HUES6 (cell line): ENCODE results near the gene CHAD.

Source experiments
- H3K27ac ChIP-seq: 2 replicates; pipeline ENCODE4 v1.7.0; 2013; ENCODE audit warnings: low read depth, mild to moderate bottlenecking, low read length, inconsistent platforms
- H3K27me3 ChIP-seq: 2 replicates; pipeline ENCODE4 v1.6.1; 2013; ENCODE audit warnings: low read length; ENCODE audit not compliant: control insufficient read depth, insufficient read depth
- H3K36me3 ChIP-seq: 2 replicates; pipeline ENCODE4 v1.6.1; 2013; ENCODE audit warnings: low read length; ENCODE audit not compliant: control insufficient read depth, insufficient read depth
- H3K4me1 ChIP-seq: 2 replicates; pipeline ENCODE4 v1.6.1; 2013; ENCODE audit warnings: low read length; ENCODE audit not compliant: control insufficient read depth, insufficient read depth
- H3K4me3 ChIP-seq: 2 replicates; pipeline ENCODE4 v1.5.1; 2013; ENCODE audit warnings: low read depth, low read length
- H3K9ac ChIP-seq: one replicate; pipeline ENCODE4 v1.6.1; 2013; ENCODE audit warnings: mild to moderate bottlenecking, low read length
- H3K9me3 ChIP-seq: 2 replicates; pipeline ENCODE4 v1.6.1; 2013; ENCODE audit warnings: low read depth, low read length; ENCODE audit not compliant: control insufficient read depth, insufficient read depth

Gene CHAD

DNA sequence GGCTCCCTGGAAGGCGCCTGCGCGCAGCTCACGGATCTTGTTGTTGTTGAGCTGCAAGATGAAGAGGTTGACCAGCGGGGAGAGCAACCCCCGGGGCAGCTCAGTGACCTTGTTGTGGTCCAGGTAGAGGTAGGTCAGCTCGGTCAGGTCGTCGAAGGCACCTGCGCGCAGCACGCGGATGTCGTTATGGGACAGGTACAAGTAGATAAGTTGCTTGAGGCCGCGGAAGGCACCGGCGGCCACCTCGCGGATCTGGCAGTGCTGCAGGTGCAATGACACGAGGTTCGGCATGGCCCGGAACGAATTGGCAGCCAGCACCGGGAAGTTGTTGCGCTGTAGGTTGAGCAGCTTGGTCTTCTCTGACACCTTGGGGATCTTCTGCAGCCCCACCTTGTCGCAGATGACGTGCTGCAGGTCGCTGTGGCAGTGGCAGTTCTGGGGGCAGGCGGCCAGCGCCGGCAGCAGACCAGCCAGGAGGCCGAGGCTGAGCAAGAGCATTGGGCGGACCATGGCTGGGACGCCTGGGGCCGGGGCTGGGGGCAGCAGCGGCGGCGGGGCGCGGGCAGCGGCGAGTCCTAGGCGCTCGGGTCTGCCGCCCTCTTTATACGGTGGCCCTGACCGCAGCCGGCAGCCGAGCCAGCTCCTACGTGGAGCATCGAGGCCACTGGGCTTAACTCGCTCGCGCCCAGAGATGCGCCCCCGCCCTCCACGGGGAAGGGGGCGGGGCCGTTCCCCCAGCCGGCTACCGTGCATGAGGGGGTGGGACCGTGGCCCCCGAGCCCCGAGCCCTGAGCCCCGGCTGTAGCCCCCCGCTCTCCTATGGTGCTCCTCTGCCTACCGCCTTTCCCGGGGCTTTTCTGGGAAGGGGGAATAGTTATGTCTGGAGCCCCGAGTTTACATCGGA is at the start of gene CHAD:
Gene CHAD (minus strand): TSS at position 577 of the 904 bp plus-strand sequence. CDS start 67 bp downstream, at position 510.
- no peak within 1 kb of the TSS for H3K27ac ChIP-seq
- H3K36me3 ChIP-seq: peaks cover under 1% of the 10 kb centered on the region; the same call in 1 of the 2 replicates
- H3K4me3 ChIP-seq: peak within 1 kb of the TSS; percentile 50
- H3K4me1 ChIP-seq: peaks cover 14% of the 10 kb centered on the region
- H3K27me3 ChIP-seq: peaks cover 24% of the 10 kb centered on the region
- H3K9ac ChIP-seq: no peak within 1 kb of the TSS
- no peaks in the 10 kb centered on the region for H3K9me3 ChIP-seq

DNA sequence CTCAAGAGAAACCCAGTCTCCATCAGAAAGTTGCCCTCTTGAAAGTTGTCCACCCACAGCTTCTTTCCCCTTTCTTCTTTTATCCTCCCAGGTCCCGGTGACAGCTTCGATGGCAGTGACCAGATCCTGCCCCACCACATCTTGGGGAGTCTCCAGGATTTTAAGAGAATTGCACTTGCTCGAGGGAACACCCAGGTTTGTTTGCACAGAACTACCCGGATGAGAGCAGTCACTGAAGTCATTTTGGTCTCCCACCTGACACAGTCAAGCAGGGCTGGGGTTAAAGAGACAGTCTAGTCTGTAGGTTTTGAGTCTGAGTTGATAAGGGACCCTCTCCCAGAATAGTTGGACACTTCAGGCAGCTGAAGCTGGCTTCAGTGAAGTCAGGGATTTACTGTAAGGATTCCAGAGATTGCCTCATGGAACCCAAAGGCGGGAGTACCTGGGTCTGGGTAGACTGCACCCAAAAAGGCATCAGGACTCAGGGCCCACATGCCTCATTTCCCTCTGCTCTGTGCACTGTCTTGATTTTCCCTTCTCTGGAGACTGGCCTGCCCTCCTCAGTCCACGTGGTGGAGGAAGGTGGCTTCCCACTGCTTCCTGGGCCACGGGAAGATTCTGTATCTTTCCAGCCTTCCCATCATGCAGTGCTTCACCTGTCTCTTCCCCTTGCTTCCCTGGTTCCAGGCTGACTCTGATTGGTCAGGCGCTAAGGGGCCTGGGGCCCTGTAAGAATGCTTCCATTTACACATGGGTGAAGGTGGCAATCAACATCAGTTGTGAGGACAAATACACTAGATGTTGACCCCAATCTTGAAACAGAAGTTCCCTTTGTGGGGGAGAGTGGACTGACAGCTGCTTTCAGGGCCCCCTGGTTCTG is 49.1 kb upstream of the CHAD start:
- no peaks in the 10 kb centered on the region for H3K27me3 ChIP-seq
- H3K4me1 ChIP-seq: peaks cover 11% of the 10 kb centered on the region
- H3K9ac ChIP-seq: no peak overlapping the region
- no peak overlapping the region for H3K27ac ChIP-seq
- no peaks in the 10 kb centered on the region for H3K9me3 ChIP-seq
- no peak overlapping the region for H3K4me3 ChIP-seq
- no peaks in the 10 kb centered on the region for H3K36me3 ChIP-seq

- Histone ChIP-seq H3K9ac (no peak overlapping the region), H3K4me3 (no peak overlapping the region), H3K4me1 (peaks cover 11% of the 10 kb centered on the region; the same call in 1 of the 2 replicates), H3K9me3 (no peaks in the 10 kb centered on the region), H3K27me3 (no peaks in the 10 kb centered on the region), H3K36me3 (no peaks in the 10 kb centered on the region), H3K27ac (no peak overlapping the region)
Observed at GRCh38 chr17:50517011-50517410, 48.3 kb upstream of the CHAD start.

DNA sequence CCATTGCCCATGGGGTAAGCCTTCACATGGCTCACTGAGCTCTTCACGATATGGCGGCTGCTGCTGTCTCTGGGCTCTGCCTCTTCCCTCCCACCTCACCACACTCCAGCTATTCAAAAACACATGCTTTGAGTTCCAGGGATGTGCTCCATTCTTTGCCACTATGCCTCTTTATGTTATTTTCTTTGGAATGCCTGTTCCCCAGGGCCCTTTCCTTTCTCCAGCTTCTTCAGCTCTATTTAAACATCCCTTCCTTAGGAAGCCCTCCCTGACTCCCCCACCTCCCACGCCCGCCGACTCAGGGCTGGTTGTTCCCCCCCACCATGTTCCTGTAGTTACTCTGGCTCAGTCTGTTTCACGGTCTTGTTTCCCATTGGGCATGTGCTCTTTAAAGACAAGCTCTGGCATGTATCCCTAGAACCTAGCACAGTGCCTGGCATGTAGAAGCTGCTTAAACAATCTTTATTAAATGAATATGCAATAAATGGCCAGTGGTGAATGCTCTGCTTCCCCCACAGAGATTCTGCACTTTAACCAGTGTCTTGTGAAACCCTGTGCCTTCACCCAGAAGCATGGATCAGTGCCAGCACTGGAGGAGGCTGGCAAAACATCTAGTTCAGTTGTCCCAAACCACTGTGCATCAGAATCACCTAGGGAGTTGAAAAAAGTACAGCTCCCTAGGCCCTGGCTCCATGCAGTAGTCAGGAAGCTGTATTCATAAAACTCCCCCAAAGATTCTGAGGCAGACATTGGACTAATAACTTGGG is 46.4 kb upstream of the CHAD start:
- peaks cover 14% of the 10 kb centered on the region; the same call in 1 of the 2 replicates for H3K4me1 ChIP-seq
- H3K36me3 ChIP-seq: no peaks in the 10 kb centered on the region
- H3K4me3 ChIP-seq: no peak overlapping the region
- H3K9ac ChIP-seq: no peak overlapping the region
- H3K9me3 ChIP-seq: no peaks in the 10 kb centered on the region
- no peaks in the 10 kb centered on the region for H3K27me3 ChIP-seq
- no peak overlapping the region for H3K27ac ChIP-seq

GRCh38 chr17:50514388-50514787 is 45.7 kb upstream of the CHAD start:
- H3K27me3 ChIP-seq: no peaks in the 10 kb centered on the region
- no peak overlapping the region for H3K9ac ChIP-seq
- H3K36me3 ChIP-seq: no peaks in the 10 kb centered on the region
- H3K27ac ChIP-seq: no peak overlapping the region
- peaks cover 14% of the 10 kb centered on the region; the same call in 1 of the 2 replicates for H3K4me1 ChIP-seq
- no peak overlapping the region for H3K4me3 ChIP-seq
- H3K9me3 ChIP-seq: no peaks in the 10 kb centered on the region

DNA sequence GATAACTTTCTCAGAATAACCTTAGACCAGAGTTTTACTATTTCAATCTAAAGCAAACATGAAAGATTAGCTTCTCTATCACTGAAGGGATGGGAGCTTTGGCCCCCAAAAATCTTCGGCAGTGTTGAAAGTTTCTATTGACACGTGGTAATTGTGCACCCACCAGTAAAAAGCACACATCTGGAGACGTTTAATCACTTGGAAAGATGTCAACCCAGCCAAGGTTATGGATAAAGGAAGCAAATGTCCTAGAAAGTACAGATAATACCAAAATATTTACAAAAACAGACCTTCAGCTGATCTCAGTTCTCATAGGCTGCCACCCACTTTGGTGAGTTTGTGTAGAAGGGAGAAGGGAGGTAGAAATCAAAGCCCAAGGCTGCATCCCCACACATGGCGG is 44.8 kb upstream of the CHAD start:
- Histone ChIP-seq H3K36me3 (no peaks in the 10 kb centered on the region), H3K27ac (no peak overlapping the region), H3K9me3 (no peaks in the 10 kb centered on the region), H3K9ac (no peak overlapping the region), H3K4me1 (peaks cover 17% of the 10 kb centered on the region), H3K4me3 (no peak overlapping the region), H3K27me3 (0 out of 2 replicates have a peak, but pooled peaks cover 3% of the 10 kb centered on the region)

- no peak overlapping the region for H3K27ac ChIP-seq
- no peak overlapping the region for H3K9ac ChIP-seq
Observed at GRCh38 chr17:50511058-50511457, 42.4 kb upstream of the CHAD start.

DNA sequence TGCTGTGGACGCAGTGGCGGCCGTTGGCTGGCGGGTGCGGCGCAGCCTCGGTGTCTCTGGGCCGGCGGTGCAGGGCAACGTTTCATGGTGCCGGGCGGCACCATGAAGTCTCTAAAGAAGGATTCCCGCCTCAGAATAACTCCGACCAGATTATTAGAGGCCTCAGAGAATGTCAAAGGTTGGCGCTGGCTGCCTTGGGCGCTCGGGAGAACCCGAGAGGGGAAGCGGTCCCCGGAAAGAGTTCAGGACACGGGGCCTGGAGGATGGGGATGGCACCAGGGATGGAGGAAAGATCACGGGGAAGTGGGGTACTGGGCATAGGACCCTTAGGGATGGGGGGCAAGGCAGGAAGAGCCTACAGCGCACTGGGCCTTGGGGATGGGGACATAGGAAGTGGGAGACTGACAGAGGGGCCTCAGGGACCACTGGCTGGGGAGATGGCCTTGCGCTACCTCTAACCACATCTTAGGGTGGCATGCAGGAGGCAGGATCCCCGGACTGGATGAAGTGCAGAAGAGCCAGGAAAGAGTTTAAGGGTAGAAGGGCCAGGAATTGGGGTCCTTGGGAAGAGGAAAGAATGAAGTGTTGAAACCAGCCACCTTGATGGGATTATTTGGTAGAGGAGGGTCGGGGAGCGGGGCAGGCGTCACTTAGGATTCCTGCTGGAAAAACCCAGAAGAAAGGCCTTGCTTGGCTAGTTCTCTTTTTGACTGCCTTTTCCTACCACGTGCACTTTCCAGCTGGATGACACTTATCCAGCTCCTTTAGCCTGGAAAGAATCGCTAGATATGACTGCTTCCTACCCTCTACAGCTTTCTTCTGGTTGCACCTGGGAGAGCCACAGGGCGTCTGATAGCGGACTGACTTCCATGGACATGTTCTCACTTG is 40.1 kb upstream of the CHAD start:
- H3K9ac ChIP-seq: peak overlapping the region; percentile 13

More at GRCh38 chr17:50511058-50511457, 42.4 kb upstream of the CHAD start:
- Histone ChIP-seq H3K4me3 (no peak overlapping the region), H3K36me3 (no peaks in the 10 kb centered on the region), H3K9me3 (no peaks in the 10 kb centered on the region), H3K4me1 (peaks cover 17% of the 10 kb centered on the region), H3K27me3 (0 out of 2 replicates have a peak, but pooled peaks cover 3% of the 10 kb centered on the region)

DNA sequence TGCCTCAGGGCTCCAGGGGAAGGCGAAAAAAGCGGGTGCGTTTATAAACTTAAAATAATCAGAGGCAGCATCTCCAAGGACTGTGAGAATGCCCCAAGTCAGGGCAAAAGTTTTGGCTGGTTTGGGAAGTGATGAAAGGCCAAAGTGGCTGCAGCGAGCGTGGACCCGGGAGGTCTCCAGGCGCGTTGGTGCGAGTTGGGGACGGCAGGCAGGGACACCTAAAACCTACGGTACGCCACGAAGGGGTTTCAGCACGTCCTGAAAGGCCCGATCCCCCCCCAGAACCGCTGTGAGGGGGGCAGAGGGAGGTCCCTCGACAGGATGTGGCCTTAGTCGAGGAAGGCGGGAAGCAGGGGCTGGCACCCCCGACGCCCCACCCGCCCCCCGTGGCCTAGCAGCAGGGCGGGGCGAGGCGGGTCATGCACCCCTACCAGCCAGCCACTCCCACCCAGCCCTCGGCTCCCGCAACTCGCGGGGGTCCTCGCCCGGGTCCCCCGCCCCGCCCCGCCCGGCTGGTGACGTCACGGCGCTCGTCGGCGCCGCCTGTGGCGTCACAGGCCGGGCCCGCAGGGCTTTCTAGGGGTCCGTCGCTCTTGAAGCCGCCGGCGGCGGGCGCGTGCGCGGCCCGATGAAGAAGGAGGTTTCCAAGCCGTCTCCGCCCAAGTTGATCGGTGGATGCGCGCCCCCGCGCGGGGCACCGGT is 39.3 kb upstream of the CHAD start, which contains the start of gene MYCBPAP:
Gene MYCBPAP (plus strand): TSS at position 569 of the 702 bp plus-strand sequence. CDS start 236 bp downstream, outside the sequence.
- no peaks in the 10 kb centered on the region for H3K9me3 ChIP-seq
- no peaks in the 10 kb centered on the region for H3K36me3 ChIP-seq
- peak within 1 kb of the TSS; percentile 49 for H3K9ac ChIP-seq
- no peak within 1 kb of the TSS for H3K27ac ChIP-seq
- H3K27me3 ChIP-seq: 0 out of 2 replicates have a peak, but pooled peaks cover 3% of the 10 kb centered on the region
- H3K4me1 ChIP-seq: peaks cover 18% of the 10 kb centered on the region
- peak within 1 kb of the TSS; percentile 82 for H3K4me3 ChIP-seq

More for the DNA sequence above, 40.1 kb upstream of the CHAD start:
- Histone ChIP-seq H3K9me3 (no peaks in the 10 kb centered on the region), H3K27me3 (0 out of 2 replicates have a peak, but pooled peaks cover 3% of the 10 kb centered on the region), H3K36me3 (no peaks in the 10 kb centered on the region), H3K27ac (no peak overlapping the region), H3K4me1 (peaks cover 15% of the 10 kb centered on the region), H3K4me3 (peak overlapping the region; percentile 82)
